GM12878 (cell line): ENCODE results near the gene MALRD1. TPM values are rescaled to one million over a fixed set of nuclear protein-coding genes. Genes with fewer than 3 reads are reported as not detected.

Experiments used
- ATAC-seq: fragments of 200-7000 bp; cut with Tn5 transposase; 3 replicates; pipeline ENCODE4 v1.9.1; 2020; ENCODE audit warnings: mild to moderate bottlenecking, moderate library complexity
- BruUV-seq: library from RNA; stranded (reverse); fragments of 400-500 nt; replicated peaks from 2 replicates; lab custom pipeline; 2021; lab: Mats Ljungman, UMichigan
- CTCF ChIA-PET: fragments of 300-600 bp; sonication (Branson Sonifier 250); formaldehyde crosslinking; extraction: SDS; loops from one replicate; lab custom pipeline; 2021; ENCODE audit warnings: inconsistent platforms; lab: Yijun Ruan, JAX
- POLR2A ChIA-PET: fragments of 350-600 bp; formaldehyde crosslinking; extraction: SDS; loops from one replicate; lab custom pipeline; 2021; ENCODE audit warnings: inconsistent platforms; lab: Charles Lee
- RAD21 ChIA-PET: fragments of 300-600 bp; sonication (Branson Sonifier 250); formaldehyde crosslinking; loops from one replicate; lab custom pipeline; 2023; ENCODE audit warnings: antibody characterized with exemption; ENCODE audit not compliant: unreplicated experiment; lab: Charles Lee
- SMC1A ChIA-PET: fragments of 300-600 bp; sonication (Branson Sonifier 250); formaldehyde crosslinking; loops from one replicate; lab custom pipeline; 2023; ENCODE audit not compliant: unreplicated experiment, uncharacterized antibody; lab: Charles Lee
- DNase-seq: peaks from one replicate; pipeline ENCODE4 v3.0.0-alpha.2; 2011; ENCODE audit warnings: low read depth, low spot score
- FAIRE-seq: peaks from 3 replicates; lab custom pipeline; 2011; peaks lifted over from hg19 to GRCh38; lab: Jason Lieb, UNC
- H2AFZ ChIP-seq: 2 replicates; pipeline ENCODE4 v1.6.0; 2011; ENCODE audit warnings: low read depth, low read length, control low read depth; ENCODE audit not compliant: control insufficient read depth
- H3K27ac ChIP-seq: 2 replicates; pipeline ENCODE4 v1.5.1; 2011; ENCODE audit warnings: control low read depth; ENCODE audit not compliant: control insufficient read depth, insufficient read depth
- H3K27me3 ChIP-seq, 2 experiments: replicated peaks in 1 of 2; 2 replicates each; pipeline versions ENCODE4 v1.6.0 to v1.6.1; 2011; ENCODE audit warnings: low read length in 1 of 2; ENCODE audit not compliant: control insufficient read depth in 2 of 2, insufficient read depth in 2 of 2
- H3K36me3 ChIP-seq, 2 experiments: 2 replicates each; pipeline ENCODE4 v1.5.1; 2011; ENCODE audit warnings: low read length in 1 of 2; ENCODE audit not compliant: control insufficient read depth in 2 of 2, insufficient read depth in 2 of 2
- H3K4me1 ChIP-seq: 2 replicates; pipeline ENCODE4 v1.6.1; 2011; ENCODE audit warnings: mild to moderate bottlenecking, low read length, moderate library complexity, mixed read lengths; ENCODE audit not compliant: control insufficient read depth, insufficient read depth
- H3K4me2 ChIP-seq: 2 replicates; pipeline ENCODE4 v1.6.0; 2011; ENCODE audit warnings: control low read depth; ENCODE audit not compliant: control insufficient read depth, insufficient read depth
- H3K4me3 ChIP-seq: fragments of 200-600 bp; sonication (generic); 2 replicates; pipeline ENCODE4 v1.5.1; 2016
- H3K79me2 ChIP-seq: 2 replicates; pipeline ENCODE4 v1.6.0; 2011; ENCODE audit warnings: low read length; ENCODE audit not compliant: control insufficient read depth, insufficient read depth
- H3K9ac ChIP-seq: 2 replicates; pipeline ENCODE4 v1.8.0; 2011; ENCODE audit warnings: low read length, control low read depth, mixed read lengths; ENCODE audit not compliant: control insufficient read depth, insufficient read depth
- H3K9me3 ChIP-seq: replicated peaks from 3 replicates; pipeline ENCODE4 v1.5.1; 2011; ENCODE audit warnings: mild to moderate bottlenecking, low read length; ENCODE audit not compliant: control insufficient read depth, insufficient read depth
- H4K20me1 ChIP-seq: 2 replicates; pipeline ENCODE4 v1.6.0; 2011; ENCODE audit not compliant: control insufficient read depth, insufficient read depth
- ASH2L ChIP-seq: fragments of 300-600, 200-600 bp; sonication (generic); IDR thresholded peaks from 2 replicates; pipeline ENCODE4 v1.6.1; 2017; ENCODE audit warnings: low read depth, mild to moderate bottlenecking, borderline replicate concordance
- ATF3 ChIP-seq: IDR thresholded peaks from 2 replicates; pipeline ENCODE4 v1.6.1; 2011; ENCODE audit warnings: low read depth, mild to moderate bottlenecking, low read length, moderate library complexity, borderline replicate concordance; ENCODE audit errors: extremely low read depth
- BRCA1 ChIP-seq: IDR thresholded peaks from 2 replicates; pipeline ENCODE4 v1.6.1; 2011; ENCODE audit warnings: low read depth, low read length, improper control_type of control experiment
- CHD2 ChIP-seq: IDR thresholded peaks from 2 replicates; pipeline ENCODE4 v1.6.1; 2011; ENCODE audit warnings: low read depth, low read length, improper control_type of control experiment, borderline replicate concordance
- EED ChIP-seq: sonication (generic); IDR thresholded peaks from 2 replicates; pipeline ENCODE4 v1.6.1; 2016; ENCODE audit warnings: antibody characterized with exemption, low read depth
- EZH2 ChIP-seq: IDR thresholded peaks from 2 replicates; pipeline ENCODE4 v1.6.1; 2012; ENCODE audit warnings: low read depth, mild to moderate bottlenecking, control low read depth, inconsistent platforms, low read length, borderline replicate concordance; ENCODE audit not compliant: control insufficient read depth
- HDAC6 ChIP-seq: fragments of 200-600 bp; sonication (generic); IDR thresholded peaks from one replicate; pipeline ENCODE4 v1.8.0; 2017; ENCODE audit warnings: antibody characterized with exemption; ENCODE audit not compliant: unreplicated experiment
- IRF4 ChIP-seq: IDR thresholded peaks from 2 replicates; pipeline ENCODE4 v1.6.1; 2011; ENCODE audit warnings: low read depth, low read length
- KDM1A ChIP-seq: fragments of 200-600 bp; sonication (generic); IDR thresholded peaks from 2 replicates; pipeline ENCODE4 v1.6.1; 2016; ENCODE audit warnings: borderline replicate concordance
- NFYA ChIP-seq: IDR thresholded peaks from 2 replicates; pipeline ENCODE4 v1.6.1; 2011; ENCODE audit warnings: low read depth, mild to moderate bottlenecking, low read length, improper control_type of control experiment, borderline replicate concordance
- POLR2A ChIP-seq: IDR thresholded peaks from 2 replicates; pipeline ENCODE4 v1.6.1; 2011; ENCODE audit warnings: low read depth, mild to moderate bottlenecking, low read length
- SPI1 ChIP-seq: IDR thresholded peaks from 2 replicates; pipeline ENCODE4 v1.6.1; 2011; ENCODE audit warnings: low read depth, mild to moderate bottlenecking, low read length, moderate library complexity, borderline replicate concordance; ENCODE audit not compliant: insufficient read depth
- ZBTB11 ChIP-seq: fragments of 450-650 bp; formaldehyde crosslinking; IDR thresholded peaks from 2 replicates; pipeline ENCODE4 v1.5.0; 2022; ENCODE audit warnings: mild to moderate bottlenecking, missing genetic modification characterization
- WGBS: methylation state at CpG from one replicate; pipeline ENCODE4 v1.1.6; 2016; ENCODE audit warnings: low lambda C conversion rate; ENCODE audit not compliant: insufficient replicate concordance, insufficient coverage; ENCODE audit errors: missing lambda C conversion rate; 5-methylcytosine and 5-hydroxymethylcytosine counted together
- in situ Hi-C: fragments of 300-500 bp; cut with MboI; formaldehyde crosslinking; loops from 9 replicates; pipeline ENCODE4 v1.14.3; 2018; ENCODE audit warnings: mixed read lengths
- intact Hi-C: fragments of 100-400 bp; cut with micrococcal nuclease; formaldehyde crosslinking; loops from one replicate; pipeline ENCODE4 v1.14.2; 2022; ENCODE audit not compliant: unreplicated experiment
- polyA plus RNA-seq, 11 experiments: library from polyadenylated mRNA; depleted of rRNA in 4 of 11; unstranded in 6 of 11; stranded (reverse) in 5 of 11; fragments of >200 nt; fragmentation: Nextera tagmentation in 4 of 11; fragmentation: Illumina TruSeq in 1 of 11; extraction: Ambion mirVana in 4 of 11; extraction: Trizol in 1 of 11; gene quantifications; 1 replicate in 1 of 11; 2 replicates in 10 of 11; pipeline versions ENCODE4 v1.2.1 to v1.2.3, GENCODE V29; 2011 to 2016; ENCODE audit warnings: inconsistent platforms in 2 of 11, missing spikeins in 2 of 11, low read depth in 1 of 11
- total RNA-seq, 4 experiments: library from RNA; depleted of rRNA in 3 of 4; stranded (reverse); fragments of >200 nt in 3 of 4; fragmentation: Illumina TruSeq in 1 of 4; extraction: Trizol in 1 of 4; gene quantifications; 2 replicates each; pipeline versions ENCODE4 v1.2.1 to v1.2.3, GENCODE V29; 2013 to 2021

Gene MALRD1
- total and polyA plus RNA-seq, 10 of the 15 experiments (the other 5 are each of a cell fraction or from before 2014, with no cell fraction given) = 0.12 to 6.6 (median 0.26) TPM; not detected in 2

DNA sequence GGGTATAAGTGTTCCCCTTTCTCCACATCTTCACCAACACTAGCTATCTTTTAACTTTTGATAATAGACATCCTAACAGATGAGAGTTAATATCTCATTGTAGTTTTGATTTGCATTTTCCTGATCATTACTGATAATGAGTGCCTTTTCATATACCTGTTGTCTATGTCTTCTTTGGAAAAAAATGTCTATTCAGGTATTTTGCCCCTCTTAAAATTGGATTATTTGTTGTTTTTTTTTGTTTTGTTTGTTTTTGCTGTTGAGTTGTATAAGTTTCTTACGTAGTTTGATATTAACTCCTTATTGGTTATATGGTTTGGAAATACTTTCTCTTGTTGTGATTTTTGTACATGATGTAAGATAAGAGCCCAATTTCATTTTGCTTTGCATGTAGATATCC, 214.7 kb downstream of the MALRD1 start:
- POLR2A ChIA-PET = no interaction called here
- H2AFZ ChIP-seq = no peak overlapping the region
- no peaks in the 10 kb centered on the region for H3K4me1 ChIP-seq
- H4K20me1 ChIP-seq = no peaks in the 10 kb centered on the region
- H3K36me3 ChIP-seq = no peaks in the 10 kb centered on the region
- no TSS peak for BruUV-seq
- H3K9me3 ChIP-seq = no peaks in the 10 kb centered on the region
- CTCF ChIA-PET = interaction anchor here (1.8 kb wide), 1 partner anchor 9 kb away, joined by 6 read pairs; no protein-coding TSS in a partner anchor
- intact Hi-C loops = no loop called here
- SMC1A ChIA-PET = interaction anchor here (0.7 to 1.2 kb wide), 2 partner anchors 11 to 352 kb away, joined by 3 to 4 read pairs; no protein-coding TSS in a partner anchor
- no peaks in the 10 kb centered on the region for H3K27me3 ChIP-seq
- no peak overlapping the region for H3K9ac ChIP-seq
- FAIRE-seq (no peak), DNase-seq (no peak), ATAC-seq (no peak)
- no peak overlapping the region for H3K4me2 ChIP-seq
- no peak overlapping the region for H3K27ac ChIP-seq
- RAD21 ChIA-PET = interaction anchor here (2.0 kb wide), 1 partner anchor 11 kb away, joined by 5 read pairs; no protein-coding TSS in a partner anchor
- in situ Hi-C loops = no loop called here
- no peaks in the 10 kb centered on the region for H3K79me2 ChIP-seq
- WGBS = 0% methylated on average over 1 of the region's 1 CpG
- no peak for TF ChIP-seq EZH2
- no peak for TF ChIP-seq IRF4
- no peak for TF ChIP-seq SPI1
- TF ChIP-seq CHD2 = no peak
- no peak for TF ChIP-seq BRCA1
- no peak for TF ChIP-seq NFYA
- no peak for TF ChIP-seq HDAC6
- TF ChIP-seq POLR2A = no peak
- no peak for TF ChIP-seq KDM1A
- no peak for TF ChIP-seq ASH2L
- no peak for TF ChIP-seq ZBTB11
- TF ChIP-seq ATF3 = no peak
- no peak for TF ChIP-seq EED
- H3K4me3 ChIP-seq = no peak overlapping the region
